ENCODE results near the gene STBD1.

The STBD1 gene

DNA sequence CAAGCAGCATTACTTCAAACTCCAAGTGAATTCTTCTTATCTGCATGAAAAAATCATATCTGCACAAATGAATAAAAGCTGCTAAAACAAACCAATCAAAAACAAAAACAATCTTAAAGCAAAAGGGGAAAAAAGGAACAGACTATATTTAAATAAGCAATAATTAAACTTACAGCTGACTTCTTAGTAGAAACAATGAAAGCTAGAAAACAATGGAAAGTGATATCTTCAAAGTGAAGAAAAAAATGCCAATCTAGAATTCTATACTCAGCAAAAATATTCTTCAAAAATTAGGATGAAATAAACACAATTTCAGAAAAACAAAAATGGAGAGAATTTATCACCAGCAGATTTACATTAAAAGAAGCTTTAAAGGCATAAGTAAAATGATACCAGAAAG, 20.0 kb downstream of the STBD1 start:
- POLR2A ChIA-PET = no interaction called here
- H3K4me3 ChIP-seq (ENCODE audit: low read depth, low read length) = no peak overlapping the region
- CTCF ChIA-PET = no interaction called here
- no peak for DNase-seq (ENCODE audit: low read depth, low spot score)
- TF ChIP-seq, protein P1, sequence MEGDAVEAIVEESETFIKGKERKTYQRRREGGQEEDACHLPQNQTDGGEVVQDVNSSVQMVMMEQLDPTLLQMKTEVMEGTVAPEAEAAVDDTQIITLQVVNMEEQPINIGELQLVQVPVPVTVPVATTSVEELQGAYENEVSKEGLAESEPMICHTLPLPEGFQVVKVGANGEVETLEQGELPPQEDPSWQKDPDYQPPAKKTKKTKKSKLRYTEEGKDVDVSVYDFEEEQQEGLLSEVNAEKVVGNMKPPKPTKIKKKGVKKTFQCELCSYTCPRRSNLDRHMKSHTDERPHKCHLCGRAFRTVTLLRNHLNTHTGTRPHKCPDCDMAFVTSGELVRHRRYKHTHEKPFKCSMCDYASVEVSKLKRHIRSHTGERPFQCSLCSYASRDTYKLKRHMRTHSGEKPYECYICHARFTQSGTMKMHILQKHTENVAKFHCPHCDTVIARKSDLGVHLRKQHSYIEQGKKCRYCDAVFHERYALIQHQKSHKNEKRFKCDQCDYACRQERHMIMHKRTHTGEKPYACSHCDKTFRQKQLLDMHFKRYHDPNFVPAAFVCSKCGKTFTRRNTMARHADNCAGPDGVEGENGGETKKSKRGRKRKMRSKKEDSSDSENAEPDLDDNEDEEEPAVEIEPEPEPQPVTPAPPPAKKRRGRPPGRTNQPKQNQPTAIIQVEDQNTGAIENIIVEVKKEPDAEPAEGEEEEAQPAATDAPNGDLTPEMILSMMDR (IDR thresholded peaks at IDR 0.05; ENCODE audit: insufficient read depth, low read length, missing control alignments) = no peak

DNA sequence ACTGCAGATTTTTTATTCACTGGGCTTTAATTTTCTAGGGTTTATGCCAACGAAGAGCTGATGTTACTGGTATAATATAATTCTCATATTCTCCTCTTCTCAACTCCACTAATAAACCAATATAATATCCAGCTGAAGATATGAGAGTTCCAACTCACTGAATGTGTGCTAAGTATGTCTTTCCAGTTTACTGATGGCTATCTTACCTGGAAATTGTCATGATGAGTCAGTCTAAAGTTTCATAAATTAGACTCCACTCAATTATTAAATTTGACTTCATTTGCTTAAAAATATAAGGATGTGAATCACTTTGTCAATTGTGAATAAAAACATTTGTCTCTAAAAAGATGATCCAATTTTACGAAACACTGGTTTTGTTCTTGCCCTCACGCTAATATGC, 28.4 kb downstream of the STBD1 start:
- CTCF ChIA-PET = no interaction called here

DNA sequence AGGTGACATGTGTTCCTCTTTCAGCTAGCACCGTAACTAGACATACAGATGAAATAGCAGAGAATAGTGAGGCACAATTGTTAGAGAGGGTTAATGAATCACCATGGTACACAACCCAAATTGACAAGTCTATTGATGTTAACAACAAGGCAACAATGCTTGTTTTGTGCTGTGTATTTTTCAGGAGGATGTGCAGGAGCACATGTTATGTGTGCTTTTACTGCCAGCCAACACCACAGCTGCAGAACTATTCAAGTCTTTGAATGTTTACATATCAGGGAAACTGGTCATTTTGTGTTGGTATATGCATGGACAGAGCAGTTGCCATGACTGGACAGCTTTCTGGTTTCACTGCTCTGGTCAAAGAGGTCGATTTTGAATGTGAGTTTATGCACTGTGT, 32.8 kb downstream of the STBD1 start:
- POLR2A ChIA-PET = no interaction called here
- no peak overlapping the region for H3K4me3 ChIP-seq (ENCODE audit: low read depth, low read length)
- CTCF ChIA-PET = interaction anchor here (1.1 kb wide), 1 partner anchor 39 kb away, joined by 3 read pairs; no protein-coding TSS in a partner anchor
- TF ChIP-seq, protein P1 (IDR thresholded peaks at IDR 0.05; ENCODE audit: insufficient read depth, low read length, missing control alignments) = no peak
- no peak for DNase-seq (ENCODE audit: low read depth, low spot score)

More for the DNA sequence above, 28.4 kb downstream of the STBD1 start:
- POLR2A ChIA-PET = no interaction called here
- TF ChIP-seq, protein P1 (IDR thresholded peaks at IDR 0.05; ENCODE audit: insufficient read depth, low read length, missing control alignments) = no peak
- DNase-seq (ENCODE audit: low read depth, low spot score) = no peak
- no peak overlapping the region for H3K4me3 ChIP-seq (ENCODE audit: low read depth, low read length)

DNA sequence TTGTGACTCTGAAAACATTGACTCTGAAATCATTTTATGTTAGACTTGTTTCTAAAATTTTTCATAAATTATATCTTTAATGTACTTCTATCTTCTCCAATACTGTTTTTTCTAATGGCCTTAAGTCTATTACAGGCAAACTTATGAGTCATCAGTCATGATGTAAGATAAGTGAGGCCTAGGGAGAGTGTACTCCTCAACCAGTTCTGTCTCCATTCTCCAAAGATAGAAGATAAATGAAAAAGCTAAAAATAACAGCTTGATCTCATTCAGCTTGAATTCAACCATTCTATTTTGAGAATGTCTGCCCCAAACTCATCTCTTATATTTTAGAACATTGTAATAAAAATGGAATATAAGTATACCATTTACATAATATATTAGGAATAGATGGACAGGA, 34.5 kb downstream of the STBD1 start:
- POLR2A ChIA-PET = no interaction called here

DNA sequence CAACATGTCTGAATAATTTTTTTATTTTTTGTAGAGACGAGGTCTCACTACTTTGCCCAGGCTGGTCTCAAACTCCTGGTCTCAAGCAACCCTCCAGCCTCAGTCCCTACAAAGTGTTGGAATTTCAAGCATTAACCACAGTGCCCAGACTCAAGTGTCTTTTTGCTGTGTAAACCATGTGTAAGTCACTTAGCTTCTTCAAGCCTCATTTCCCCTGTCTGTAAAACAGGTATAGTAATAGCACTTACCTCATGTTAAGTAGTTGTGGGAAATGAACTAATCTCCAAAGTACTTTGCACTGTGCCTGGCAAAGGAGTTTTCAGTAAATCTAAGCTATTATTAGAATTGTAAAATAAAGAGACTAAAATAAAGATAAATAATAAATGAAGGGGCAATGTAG, 35.7 kb downstream of the STBD1 start:
- TF ChIP-seq, protein P1 (IDR thresholded peaks at IDR 0.05; ENCODE audit: insufficient read depth, low read length, missing control alignments) = no peak
- DNase-seq (ENCODE audit: low read depth, low spot score) = no peak
- H3K4me3 ChIP-seq (ENCODE audit: low read depth, low read length) = no peak overlapping the region
- CTCF ChIA-PET = interaction anchor here (1.1 kb wide), 1 partner anchor 27 kb away, joined by 3 read pairs; no protein-coding TSS in a partner anchor
- POLR2A ChIA-PET = no interaction called here

More for the DNA sequence above, 34.5 kb downstream of the STBD1 start:
- TF ChIP-seq, protein P1 (IDR thresholded peaks at IDR 0.05; ENCODE audit: insufficient read depth, low read length, missing control alignments) = no peak
- DNase-seq (ENCODE audit: low read depth, low spot score) = peak; percentile 60
- no peak overlapping the region for H3K4me3 ChIP-seq (ENCODE audit: low read depth, low read length)
- CTCF ChIA-PET = interaction anchor here (1.2 to 1.6 kb wide), 2 partner anchors 12 to 37 kb away, joined by 3 to 6 read pairs; no protein-coding TSS in a partner anchor

DNA sequence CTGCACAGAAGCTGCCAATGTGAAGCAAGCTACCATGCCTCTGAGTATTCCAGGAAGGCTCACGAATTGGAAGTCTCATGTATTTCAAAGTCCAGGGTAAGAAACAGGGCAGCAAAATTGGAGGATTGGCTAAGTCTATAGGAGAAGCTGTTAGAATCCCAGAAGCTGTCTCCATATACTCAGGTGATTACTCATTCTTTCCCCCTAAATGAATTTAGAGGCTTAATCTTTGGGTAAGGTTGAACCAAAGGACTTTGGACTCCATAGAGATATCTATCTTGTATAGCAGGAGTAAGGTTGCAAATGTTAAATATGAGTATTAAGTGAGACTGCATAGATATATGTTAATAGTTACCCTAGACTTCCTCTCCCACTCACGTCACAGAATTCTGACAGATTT, 36.3 kb downstream of the STBD1 start:
- no peak overlapping the region for H3K4me3 ChIP-seq (ENCODE audit: low read depth, low read length)
- ChIA-PET POLR2A (no interaction called here), CTCF (interaction anchor here (1.1 kb wide), 1 partner anchor 26 kb away, joined by 3 read pairs; no protein-coding TSS in a partner anchor)
- TF ChIP-seq, protein P1 (IDR thresholded peaks at IDR 0.05; ENCODE audit: insufficient read depth, low read length, missing control alignments) = no peak
- DNase-seq (ENCODE audit: low read depth, low spot score) = no peak
